GM18526 (cell line): ENCODE results near the gene CTNNA2.

Experiments
- POLR2A ChIP-seq: IDR thresholded peaks from 3 replicates; pipeline ENCODE4 v1.6.1; 2011; ENCODE audit not compliant: insufficient read length; ENCODE audit errors: extremely low read depth

The CTNNA2 gene

GRCh38 chr2:80621656-80622055 lies 1108.8 kb downstream of the CTNNA2 start:
- no peak for TF ChIP-seq POLR2A

- no peak for TF ChIP-seq POLR2A
Observed at GRCh38 chr2:80624062-80624461, 1111.2 kb downstream of the CTNNA2 start.

GRCh38 chr2:80634590-80634989 lies 1121.7 kb downstream of the CTNNA2 start:
- TF ChIP-seq POLR2A: no peak

GRCh38 chr2:80638783-80639182 lies 1125.9 kb downstream of the CTNNA2 start:
- no peak for TF ChIP-seq POLR2A

- TF ChIP-seq POLR2A: no peak
Observed at GRCh38 chr2:80642465-80642864, 1129.6 kb downstream of the CTNNA2 start.

GRCh38 chr2:80643598-80643997 lies 1130.7 kb downstream of the CTNNA2 start:
- no peak for TF ChIP-seq POLR2A

- no peak for TF ChIP-seq POLR2A
Observed at GRCh38 chr2:80651435-80651834, 1138.6 kb downstream of the CTNNA2 start.

- no peak for TF ChIP-seq POLR2A
Observed at GRCh38 chr2:80655265-80655664, 1142.4 kb downstream of the CTNNA2 start.

GRCh38 chr2:80670763-80671162 lies 1157.9 kb downstream of the CTNNA2 start:
- TF ChIP-seq POLR2A: no peak

- TF ChIP-seq POLR2A: no peak
Observed at GRCh38 chr2:80687524-80687923, 1174.7 kb downstream of the CTNNA2 start.

- TF ChIP-seq POLR2A: no peak
Observed at GRCh38 chr2:80689106-80689505, 1176.3 kb downstream of the CTNNA2 start.
